Endothelial cell of umbilical vein (primary cell): Measurements from ENCODE around the gene CMTM6.
"Not testable (repeated sequence)": the region's sequence is repeated elsewhere in the genome, so short reads cannot be mapped to it uniquely, and the experiment has no call there.

Source experiments
- EZH2 ChIP-seq: IDR thresholded peaks from 2 replicates; pipeline ENCODE4 v1.6.1; 2012; ENCODE audit warnings: borderline replicate concordance, low read depth, mild to moderate bottlenecking, moderate library complexity, low read length, inconsistent platforms; ENCODE audit not compliant: severe bottlenecking
- TF ChIP-seq, protein P1 (sequence below), 2 donors: IDR thresholded peaks; 1 replicate in 1 of 2; 2 replicates in 1 of 2; pipeline ENCODE4 v1.5.1; 2011; ENCODE audit warnings: low read length in 2 of 2, mild to moderate bottlenecking in 2 of 2, moderate library complexity in 2 of 2, control low read depth in 1 of 2, inconsistent platforms in 1 of 2, low read depth in 1 of 2; ENCODE audit not compliant: insufficient read depth in 1 of 2; ENCODE audit errors: extremely low read depth in 1 of 2

DNA sequence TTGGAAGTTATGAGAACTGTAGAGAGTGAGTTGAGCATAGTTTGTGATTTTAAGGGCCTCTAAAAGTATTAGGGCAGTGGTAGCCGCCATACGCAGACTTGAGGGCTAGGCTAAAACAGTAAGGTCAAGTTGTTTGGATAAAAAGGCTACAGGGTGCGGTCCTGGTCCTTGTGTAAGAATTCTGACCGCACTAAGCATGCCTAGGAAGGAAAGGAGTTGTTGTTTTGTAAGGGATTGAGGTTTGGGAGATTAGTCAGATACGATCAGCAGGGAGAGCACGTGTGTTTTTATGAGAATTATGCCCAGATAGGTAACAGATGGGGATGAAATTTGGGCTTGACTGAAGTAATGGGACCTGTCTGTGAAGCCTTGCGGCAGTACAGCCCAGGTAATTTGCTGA lies 39.2 kb downstream of the CMTM6 start:
- TF ChIP-seq, protein P1, sequence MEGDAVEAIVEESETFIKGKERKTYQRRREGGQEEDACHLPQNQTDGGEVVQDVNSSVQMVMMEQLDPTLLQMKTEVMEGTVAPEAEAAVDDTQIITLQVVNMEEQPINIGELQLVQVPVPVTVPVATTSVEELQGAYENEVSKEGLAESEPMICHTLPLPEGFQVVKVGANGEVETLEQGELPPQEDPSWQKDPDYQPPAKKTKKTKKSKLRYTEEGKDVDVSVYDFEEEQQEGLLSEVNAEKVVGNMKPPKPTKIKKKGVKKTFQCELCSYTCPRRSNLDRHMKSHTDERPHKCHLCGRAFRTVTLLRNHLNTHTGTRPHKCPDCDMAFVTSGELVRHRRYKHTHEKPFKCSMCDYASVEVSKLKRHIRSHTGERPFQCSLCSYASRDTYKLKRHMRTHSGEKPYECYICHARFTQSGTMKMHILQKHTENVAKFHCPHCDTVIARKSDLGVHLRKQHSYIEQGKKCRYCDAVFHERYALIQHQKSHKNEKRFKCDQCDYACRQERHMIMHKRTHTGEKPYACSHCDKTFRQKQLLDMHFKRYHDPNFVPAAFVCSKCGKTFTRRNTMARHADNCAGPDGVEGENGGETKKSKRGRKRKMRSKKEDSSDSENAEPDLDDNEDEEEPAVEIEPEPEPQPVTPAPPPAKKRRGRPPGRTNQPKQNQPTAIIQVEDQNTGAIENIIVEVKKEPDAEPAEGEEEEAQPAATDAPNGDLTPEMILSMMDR (IDR thresholded peaks at IDR 0.05; ENCODE audit: extremely low read depth in 1 of 2, insufficient read depth in 1 of 2, low read depth in 1 of 2, low read length in 2 of 2) = not testable (repeated sequence)
- TF ChIP-seq EZH2 = not testable (repeated sequence)
